ENCODE results near the gene TUT7.

GRCh38 chr9:86298873-86299272 lies 55.3 kb downstream of the TUT7 start:
- TF ChIP-seq SP1 (IDR thresholded peaks at IDR 0.05), result no peak
- no peak for TF ChIP-seq ELF4 (IDR thresholded peaks at IDR 0.05)
- no peak for TF ChIP-seq FOXK2 (IDR thresholded peaks at IDR 0.05)
- no peak for TF ChIP-seq SUZ12 (IDR thresholded peaks at IDR 0.05)

All from HEK293T (cell line).